Cortex of kidney (tissue), 1 donor: ENCODE measurements around the gene PLCB1.
"Not testable (repeated sequence)": the region's sequence is repeated elsewhere in the genome, so short reads cannot be mapped to it uniquely, and the experiment has no call there.

Source experiments
- DNase-seq: peaks from one replicate; lab custom pipeline; 2025; lab: John Stamatoyannopoulos, UW

PLCB1 gene

GRCh38 chr20:8547035-8547650 lies 415.1 kb downstream of the PLCB1 start:
- no peak for DNase-seq

- no peak for DNase-seq
Measured at GRCh38 chr20:8547968-8548588, 416.0 kb downstream of the PLCB1 start.

- no peak for DNase-seq
Measured at GRCh38 chr20:8549192-8549591, 417.1 kb downstream of the PLCB1 start.

GRCh38 chr20:8557711-8558110 lies 425.6 kb downstream of the PLCB1 start:
- DNase-seq = no peak

- DNase-seq = no peak
Measured at GRCh38 chr20:8562356-8562755, 430.3 kb downstream of the PLCB1 start.

GRCh38 chr20:8568075-8568474 lies 436.0 kb downstream of the PLCB1 start:
- DNase-seq = no peak

- DNase-seq = no peak
Measured at GRCh38 chr20:8569766-8570165, 437.7 kb downstream of the PLCB1 start.

GRCh38 chr20:8571611-8572010 lies 439.5 kb downstream of the PLCB1 start:
- DNase-seq = no peak

GRCh38 chr20:8573686-8574085 lies 441.6 kb downstream of the PLCB1 start:
- no peak for DNase-seq

GRCh38 chr20:8575114-8575513 lies 443.0 kb downstream of the PLCB1 start:
- no peak for DNase-seq

GRCh38 chr20:8578161-8578865 lies 446.2 kb downstream of the PLCB1 start:
- no peak for DNase-seq

- no peak for DNase-seq
Measured at GRCh38 chr20:8579035-8579434, 447.0 kb downstream of the PLCB1 start.

GRCh38 chr20:8581446-8582183 lies 449.5 kb downstream of the PLCB1 start:
- DNase-seq = no peak

- no peak for DNase-seq
Measured at GRCh38 chr20:8583012-8583565, 451.0 kb downstream of the PLCB1 start.

GRCh38 chr20:8583566-8584043 lies 451.5 kb downstream of the PLCB1 start:
- no peak for DNase-seq

- no peak for DNase-seq
Measured at GRCh38 chr20:8587251-8587650, 455.2 kb downstream of the PLCB1 start.

GRCh38 chr20:8587810-8588209 lies 455.7 kb downstream of the PLCB1 start:
- DNase-seq = no peak

GRCh38 chr20:8589956-8590355 lies 457.9 kb downstream of the PLCB1 start:
- no peak for DNase-seq

GRCh38 chr20:8600910-8601541 lies 469.0 kb downstream of the PLCB1 start:
- not testable (repeated sequence) for DNase-seq

GRCh38 chr20:8601542-8601912 lies 469.5 kb downstream of the PLCB1 start:
- no peak for DNase-seq

- no peak for DNase-seq
Measured at GRCh38 chr20:8602389-8603116, 470.5 kb downstream of the PLCB1 start.
